Colonic mucosa (tissue), 4 donors: ENCODE data around the gene NSMCE3. TPM values are rescaled to one million over a fixed set of nuclear protein-coding genes. Genes with fewer than 3 reads are reported as not detected.

Experiments
- DNase-seq: peaks from one replicate; pipeline ENCODE4 v3.0.0-alpha.2; 2020
- H3K27ac ChIP-seq: fragments of 200-600 bp; one replicate; pipeline ENCODE4 v1.8.0; 2021
- H3K27me3 ChIP-seq: fragments of 200-600 bp; one replicate; pipeline ENCODE4 v1.8.0; 2021
- H3K36me3 ChIP-seq: fragments of 200-600 bp; one replicate; pipeline ENCODE4 v1.8.0; 2021
- H3K4me1 ChIP-seq: fragments of 200-600 bp; one replicate; pipeline ENCODE4 v1.8.0; 2021; ENCODE audit warnings: mild to moderate bottlenecking
- H3K4me3 ChIP-seq: fragments of 200-600 bp; one replicate; pipeline ENCODE4 v1.8.0; 2021
- H3K9ac ChIP-seq, 2 donors: one replicate each; pipeline ENCODE4 v1.7.0; 2013; ENCODE audit warnings: control low read depth in 2 of 2, low read depth in 2 of 2, low read length in 2 of 2
- H3K9me3 ChIP-seq: fragments of 200-600 bp; one replicate; pipeline ENCODE4 v1.8.0; 2021
- intact Hi-C: fragments of 100-400 bp; cut with DNase I; formaldehyde crosslinking; loops from one replicate; pipeline ENCODE4 v1.14.1; 2022
- total RNA-seq, 2 donors: library from RNA; stranded (reverse); fragmentation: NEBNext Ultra II Directional in 1 of 2; extraction: Animal tissue kit (Norgen Biotek cat#: 25700) in 1 of 2; gene quantifications; one replicate each; pipeline ENCODE4 v1.2.1, GENCODE V29; 2021
- TF ChIP-seq, protein P1 (sequence below): fragments of 200-600 bp; IDR thresholded peaks from one replicate; pipeline ENCODE4 v1.8.0; 2022; ENCODE audit warnings: antibody characterized with exemption, mild to moderate bottlenecking
- donor health status: healthy.
- donor health status: DM: no; HTN: no; CAD: no.
- donor health status: DM: no; HTN: no; CAD: no.

NSMCE3 gene
- total RNA-seq, 2 donors from 2014 or later: 4.2 TPM

DNA sequence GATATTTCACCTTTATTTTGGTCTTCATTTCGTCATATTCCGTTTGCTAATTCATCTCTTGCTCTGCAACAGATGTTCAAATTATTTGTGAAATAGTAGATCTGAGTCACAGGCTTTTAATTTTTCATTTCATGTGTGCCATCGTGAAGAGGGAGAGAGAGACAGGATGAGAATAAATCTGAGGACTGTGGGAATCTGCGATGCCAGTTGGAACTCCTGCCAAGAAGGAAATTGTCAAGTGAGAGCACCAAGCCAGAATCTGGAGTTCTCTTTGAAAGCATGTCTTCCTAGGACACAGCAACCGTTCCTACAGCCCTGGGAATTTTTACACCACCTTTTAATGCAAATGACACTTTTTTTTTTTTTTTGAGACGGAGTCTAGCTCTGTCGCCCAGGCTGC lies 48.8 kb downstream of the NSMCE3 start:
- intact Hi-C loops: no loop called here
- no peak overlapping the region for H3K4me3 ChIP-seq
- DNase-seq: no peak
- no peaks in the 10 kb centered on the region for H3K4me1 ChIP-seq
- H3K27me3 ChIP-seq: no peaks in the 10 kb centered on the region
- H3K36me3 ChIP-seq: no peaks in the 10 kb centered on the region
- H3K9ac ChIP-seq: no peak overlapping the region
- TF ChIP-seq, protein P1, sequence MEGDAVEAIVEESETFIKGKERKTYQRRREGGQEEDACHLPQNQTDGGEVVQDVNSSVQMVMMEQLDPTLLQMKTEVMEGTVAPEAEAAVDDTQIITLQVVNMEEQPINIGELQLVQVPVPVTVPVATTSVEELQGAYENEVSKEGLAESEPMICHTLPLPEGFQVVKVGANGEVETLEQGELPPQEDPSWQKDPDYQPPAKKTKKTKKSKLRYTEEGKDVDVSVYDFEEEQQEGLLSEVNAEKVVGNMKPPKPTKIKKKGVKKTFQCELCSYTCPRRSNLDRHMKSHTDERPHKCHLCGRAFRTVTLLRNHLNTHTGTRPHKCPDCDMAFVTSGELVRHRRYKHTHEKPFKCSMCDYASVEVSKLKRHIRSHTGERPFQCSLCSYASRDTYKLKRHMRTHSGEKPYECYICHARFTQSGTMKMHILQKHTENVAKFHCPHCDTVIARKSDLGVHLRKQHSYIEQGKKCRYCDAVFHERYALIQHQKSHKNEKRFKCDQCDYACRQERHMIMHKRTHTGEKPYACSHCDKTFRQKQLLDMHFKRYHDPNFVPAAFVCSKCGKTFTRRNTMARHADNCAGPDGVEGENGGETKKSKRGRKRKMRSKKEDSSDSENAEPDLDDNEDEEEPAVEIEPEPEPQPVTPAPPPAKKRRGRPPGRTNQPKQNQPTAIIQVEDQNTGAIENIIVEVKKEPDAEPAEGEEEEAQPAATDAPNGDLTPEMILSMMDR: no peak
- H3K9me3 ChIP-seq: no peaks in the 10 kb centered on the region
- H3K27ac ChIP-seq: no peak overlapping the region

DNA sequence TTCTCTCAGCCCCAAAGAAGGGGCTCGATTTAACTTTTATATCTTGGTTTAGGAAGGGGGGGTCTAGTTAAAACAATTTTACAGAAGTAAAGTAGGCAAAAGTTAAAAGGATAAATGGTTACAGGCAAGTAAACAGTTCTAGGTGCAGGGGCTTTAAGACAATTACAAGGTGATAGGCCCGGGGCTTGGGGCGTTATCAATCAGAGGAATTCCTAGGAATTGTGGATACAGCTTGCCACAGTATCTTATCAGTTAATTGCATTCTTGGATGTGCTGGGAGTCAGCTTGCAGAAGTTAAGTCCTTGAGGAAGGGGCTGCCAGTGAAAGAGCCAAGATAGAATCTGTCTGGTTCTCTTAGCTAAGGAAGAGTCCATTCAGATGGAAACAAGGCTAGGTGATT lies 52.7 kb downstream of the NSMCE3 start:
- H3K9ac ChIP-seq: no peak overlapping the region
- no peak for DNase-seq
- intact Hi-C loops: no loop called here
- H3K27me3 ChIP-seq: no peaks in the 10 kb centered on the region
- H3K27ac ChIP-seq: no peak overlapping the region
- no peaks in the 10 kb centered on the region for H3K9me3 ChIP-seq
- H3K36me3 ChIP-seq: no peaks in the 10 kb centered on the region
- H3K4me3 ChIP-seq: no peak overlapping the region
- H3K4me1 ChIP-seq: no peaks in the 10 kb centered on the region
- TF ChIP-seq, protein P1: no peak
